Fibroblast of skin of left biceps (primary cell): ENCODE data around the gene OR11A1.

Experiments used
- DNase-seq, 2 experiments: peaks; one replicate each; pipeline ENCODE4 v3.0.0-alpha.2; 2013; ENCODE audit warnings: low read depth in 2 of 2

Gene OR11A1

DNA sequence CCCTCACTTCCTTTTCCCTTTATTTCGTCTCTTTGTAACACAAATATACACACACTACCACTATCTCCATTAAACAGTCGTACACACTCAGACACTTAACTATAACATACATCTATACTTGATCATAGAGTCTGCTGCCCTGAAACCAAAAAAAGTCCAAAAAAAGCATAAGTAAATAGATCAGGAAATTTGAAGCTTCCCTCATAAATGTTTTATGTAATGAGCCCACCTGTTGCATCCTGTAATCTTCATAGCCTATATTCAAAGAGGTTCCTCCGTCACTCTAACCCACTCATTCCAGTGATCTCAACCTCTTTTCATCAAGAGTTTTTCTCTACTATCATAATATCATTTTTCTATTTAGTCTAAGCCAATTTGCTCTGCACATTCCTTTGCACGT lies 68.3 kb downstream of the OR11A1 start:
- DNase-seq: no peak

DNA sequence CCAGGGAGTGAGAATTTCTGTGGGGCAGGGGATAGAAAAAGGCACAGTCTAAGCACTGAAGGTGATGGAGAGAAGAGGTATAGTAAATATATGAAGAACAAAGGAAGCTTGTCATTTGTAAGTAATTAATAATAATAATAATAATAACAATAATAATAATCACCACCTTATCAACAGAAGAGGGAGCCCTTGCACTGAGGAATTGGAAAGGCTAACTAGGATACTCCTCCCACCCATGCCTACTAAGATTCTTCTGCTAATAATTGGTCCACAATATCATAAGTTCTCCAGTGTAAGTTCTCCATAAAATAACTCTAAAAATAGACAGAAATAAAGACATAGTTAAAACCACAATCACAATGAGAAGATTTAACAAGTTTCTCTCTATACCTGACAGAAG lies 80.9 kb downstream of the OR11A1 start:
- DNase-seq: no peak
